Activated T-cell treated with anti-CD3 and anti-CD28 coated beads, Interleukin-2, amount 50 U/mL, for 72 hours (primary cell): ENCODE results near the gene ERCC2. TPM values are rescaled to one million over a fixed set of nuclear protein-coding genes. Genes with fewer than 3 reads are reported as not detected.
"Not testable (repeated sequence)": the region's sequence is repeated elsewhere in the genome, so short reads cannot be mapped to it uniquely, and the experiment has no call there.

Experiments
- ATAC-seq, 2 donors: fragments of 150-1000 bp; cut with Tn5 transposase; replicated peaks in 1 of 2; 2 replicates each; pipeline ENCODE4 v1.10.0; 2021; ENCODE audit warnings: moderate library complexity in 2 of 2, mild to moderate bottlenecking in 1 of 2
- DNase-seq, 2 donors: peaks; one replicate each; pipeline ENCODE4 v3.0.0; 2021 to 2022; ENCODE audit warnings: mixed read lengths in 1 of 2
- H3K27ac Mint-ChIP-seq: one replicate; pipeline ENCODE4 v1.8.0; 2022; ENCODE audit warnings: mild to moderate bottlenecking, moderate library complexity, mixed read lengths
- H3K27me3 Mint-ChIP-seq: one replicate; pipeline ENCODE4 v1.8.0; 2022; ENCODE audit warnings: low read depth, mixed read lengths
- H3K36me3 Mint-ChIP-seq, 2 donors: one replicate each; pipeline ENCODE4 v1.8.0; 2022; ENCODE audit warnings: mixed read lengths in 2 of 2, mild to moderate bottlenecking in 1 of 2; ENCODE audit not compliant: insufficient read depth in 2 of 2
- H3K4me1 Mint-ChIP-seq: one replicate; pipeline ENCODE4 v1.8.0; 2022; ENCODE audit warnings: low read depth, mixed read lengths
- H3K4me3 Mint-ChIP-seq, 2 donors: one replicate each; pipeline ENCODE4 v1.8.0; 2022; ENCODE audit warnings: mild to moderate bottlenecking in 2 of 2, mixed read lengths in 2 of 2, moderate library complexity in 2 of 2
- H3K9me3 Mint-ChIP-seq, 2 donors: one replicate each; pipeline ENCODE4 v1.8.0; 2022; ENCODE audit warnings: mixed read lengths in 2 of 2
- total RNA-seq, 2 donors: library from RNA; stranded (reverse); gene quantifications; one replicate each; pipeline ENCODE4 v1.2.3, GENCODE V29; 2022

ERCC2 gene
- total RNA-seq = 10 to 100 TPM; 20.4 to 23.2 TPM

DNA sequence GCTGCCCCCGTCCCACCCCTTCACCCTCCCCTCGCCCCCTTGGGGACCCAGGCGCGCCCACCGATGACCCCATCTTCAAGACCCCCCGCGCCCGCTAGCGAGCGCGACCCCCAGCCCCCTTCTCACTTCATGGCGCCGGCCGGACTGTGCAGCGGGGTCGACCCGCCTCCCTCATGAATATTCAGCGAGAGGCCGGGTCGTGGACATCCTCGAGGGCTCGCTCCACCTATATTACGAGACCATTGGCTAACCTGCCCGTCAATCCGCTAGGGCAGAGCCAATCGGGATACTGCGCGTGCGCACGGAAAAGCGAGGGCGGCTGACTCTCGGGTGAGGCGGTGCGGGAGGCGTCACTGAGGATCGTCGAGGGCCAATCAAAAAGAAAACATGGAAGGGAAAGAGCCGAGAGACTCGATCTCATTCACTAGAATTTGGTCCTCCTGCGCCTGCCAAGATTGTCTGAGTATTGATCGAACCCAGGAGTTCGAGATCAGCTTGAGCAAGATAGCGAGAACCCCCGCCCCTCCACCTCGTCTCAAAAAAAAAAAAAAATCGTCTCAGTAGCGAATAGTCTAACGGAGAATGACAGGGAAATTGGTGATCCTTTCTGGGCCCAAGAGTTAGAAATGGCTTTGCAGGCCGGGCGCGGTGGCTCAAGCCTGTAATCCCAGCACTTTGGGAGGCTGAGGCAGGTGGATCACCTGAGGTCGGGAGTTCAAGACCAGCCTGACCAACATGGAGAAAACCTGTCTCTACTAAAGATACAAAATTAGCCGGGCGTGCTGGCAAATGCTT is at the start of gene ERCC2:
TSS of gene ERCC2 (minus strand) at position 164 of the 795 bp plus-strand sequence. CDS start at position 131, 33 bp downstream.
- Mint-ChIP-seq H3K9me3 (no peaks in the 10 kb centered on the region), H3K36me3 (no peaks in the 10 kb centered on the region), H3K27ac (peak within 1 kb of the TSS; percentile 96), H3K27me3 (no peaks in the 10 kb centered on the region), H3K4me1 (peaks cover 26% of the 10 kb centered on the region), H3K4me3 (peak within 1 kb of the TSS; percentile 91 to 96)
- ATAC-seq (peak; percentile 99), DNase-seq (peak; percentile 100)

- Mint-ChIP-seq H3K4me1 (peaks cover 53% of the 10 kb centered on the region), H3K9me3 (no peaks in the 10 kb centered on the region), H3K36me3 (peaks cover 0 to 16% of the 10 kb centered on the region in 2 donors), H3K27me3 (no peaks in the 10 kb centered on the region), H3K27ac (peak overlapping the region; percentile 42), H3K4me3 (no peak overlapping the region)
- DNase-seq (no peak), ATAC-seq (no peak)
Measured at GRCh38 chr19:45419895-45420294, 49.5 kb upstream of the ERCC2 start.

DNA sequence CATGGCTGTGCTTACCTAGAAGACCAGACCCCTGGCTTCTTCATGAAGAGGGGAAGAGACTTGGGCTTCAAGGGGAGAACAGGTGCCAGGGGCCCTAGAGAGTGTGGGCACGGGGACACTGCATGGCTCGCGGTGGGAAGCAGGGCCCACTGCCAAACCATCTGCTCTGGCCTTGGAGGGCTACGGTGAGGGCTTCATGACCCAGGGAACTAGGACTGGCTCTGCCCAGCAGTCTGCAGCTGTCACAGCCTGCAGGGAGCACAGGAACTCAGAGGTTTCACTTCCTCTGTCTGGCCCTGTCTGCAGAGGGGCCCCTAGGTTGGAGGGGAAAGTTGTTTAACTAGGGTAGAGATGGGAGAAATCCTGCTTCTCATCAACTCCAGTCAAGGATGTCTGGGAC is 49.0 kb upstream of the ERCC2 start:
- ATAC-seq = no peak
- Mint-ChIP-seq H3K4me1 (peaks cover 48% of the 10 kb centered on the region), H3K27me3 (no peaks in the 10 kb centered on the region), H3K9me3 (no peaks in the 10 kb centered on the region), H3K36me3 (peaks cover 0 to 16% of the 10 kb centered on the region in 2 donors), H3K4me3 (no peak overlapping the region), H3K27ac (peak overlapping the region; percentile 42)
- no peak for DNase-seq

DNA sequence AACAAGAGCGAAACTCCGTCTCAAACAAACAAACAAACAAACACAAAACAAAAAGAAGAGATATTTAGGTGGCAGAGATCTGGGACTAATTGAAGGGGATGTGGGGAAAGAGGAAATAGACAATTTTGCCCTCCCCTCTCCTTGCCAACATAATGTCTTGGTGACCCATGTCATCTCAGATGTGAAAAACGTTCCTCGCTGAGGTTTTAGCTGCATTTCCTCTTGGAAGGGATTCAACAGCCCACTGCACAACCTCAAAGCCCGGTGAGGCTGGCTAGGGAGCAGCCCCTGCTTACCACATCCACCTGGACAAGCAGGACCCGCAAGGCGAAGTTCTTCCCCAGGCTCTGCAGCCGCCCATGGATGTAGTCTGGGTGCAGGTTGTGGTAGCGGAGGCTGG is 48.4 kb upstream of the ERCC2 start:
- peaks cover 0 to 19% of the 10 kb centered on the region in 2 donors for H3K36me3 Mint-ChIP-seq
- H3K27me3 Mint-ChIP-seq = no peaks in the 10 kb centered on the region
- no peaks in the 10 kb centered on the region for H3K9me3 Mint-ChIP-seq
- H3K27ac Mint-ChIP-seq = no peak overlapping the region
- H3K4me3 Mint-ChIP-seq = no peak overlapping the region
- ATAC-seq (no peak), DNase-seq (no peak)
- peaks cover 42% of the 10 kb centered on the region for H3K4me1 Mint-ChIP-seq

DNA sequence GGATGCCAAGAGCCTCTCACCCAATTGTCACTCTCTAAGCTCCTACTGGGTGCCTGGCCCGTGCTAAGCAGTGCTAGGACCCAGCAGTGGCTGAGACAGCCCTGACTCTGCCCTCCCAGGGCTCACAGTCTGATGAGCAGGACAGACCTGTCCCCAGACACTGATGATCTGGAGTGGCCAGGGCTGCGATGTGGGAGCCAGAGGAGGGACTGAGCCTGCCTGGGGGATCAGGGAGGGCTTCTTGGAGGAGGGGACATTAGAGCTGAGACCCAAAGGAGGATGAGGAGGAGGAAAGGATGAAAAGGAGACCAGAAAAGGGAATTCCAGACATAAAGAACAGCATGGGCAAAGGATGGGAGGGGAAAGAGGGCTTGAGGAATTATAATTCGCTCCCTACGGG is 46.8 kb upstream of the ERCC2 start:
- Mint-ChIP-seq H3K27ac (no peak overlapping the region), H3K27me3 (no peaks in the 10 kb centered on the region), H3K36me3 (peaks cover 0 to 19% of the 10 kb centered on the region in 2 donors), H3K9me3 (no peaks in the 10 kb centered on the region), H3K4me3 (no peak overlapping the region), H3K4me1 (peaks cover 25% of the 10 kb centered on the region)
- ATAC-seq (no peak), DNase-seq (no peak)

DNA sequence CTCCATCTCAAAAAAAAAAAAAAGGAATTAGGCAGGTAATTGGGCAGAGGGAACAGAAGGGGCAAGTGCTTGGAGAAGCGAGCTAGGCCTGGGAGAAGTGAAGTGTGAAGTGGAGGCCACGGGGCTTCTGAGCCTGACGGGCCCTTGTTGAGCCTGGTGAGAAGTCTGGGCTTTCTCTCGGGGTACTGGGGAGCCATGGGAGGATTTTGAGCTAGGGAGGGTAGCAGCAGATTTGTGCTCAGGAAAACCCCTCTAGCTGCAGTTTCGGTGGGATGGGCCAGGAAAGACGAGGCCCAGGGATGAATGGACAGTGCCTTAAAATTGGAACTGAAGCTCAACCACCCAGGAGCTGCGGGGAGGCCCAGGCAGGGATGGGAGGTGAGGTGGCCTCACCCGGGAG is 44.1 kb upstream of the ERCC2 start:
- DNase-seq (no peak), ATAC-seq (no peak)
- Mint-ChIP-seq H3K27ac (peak overlapping the region; percentile 87), H3K27me3 (no peaks in the 10 kb centered on the region), H3K4me3 (no peak overlapping the region), H3K36me3 (peaks cover 0 to 25% of the 10 kb centered on the region in 2 donors), H3K4me1 (peaks cover 4% of the 10 kb centered on the region), H3K9me3 (no peaks in the 10 kb centered on the region)

- ATAC-seq = no peak
- H3K4me3 Mint-ChIP-seq = no peak overlapping the region
- H3K27me3 Mint-ChIP-seq = no peaks in the 10 kb centered on the region
- no peak for DNase-seq
- no peaks in the 10 kb centered on the region for H3K9me3 Mint-ChIP-seq
- H3K4me1 Mint-ChIP-seq = peaks cover 5% of the 10 kb centered on the region
- no peak overlapping the region for H3K27ac Mint-ChIP-seq
- H3K36me3 Mint-ChIP-seq = peaks cover 0 to 29% of the 10 kb centered on the region in 2 donors
Measured at GRCh38 chr19:45413497-45413896, 43.1 kb upstream of the ERCC2 start.

DNA sequence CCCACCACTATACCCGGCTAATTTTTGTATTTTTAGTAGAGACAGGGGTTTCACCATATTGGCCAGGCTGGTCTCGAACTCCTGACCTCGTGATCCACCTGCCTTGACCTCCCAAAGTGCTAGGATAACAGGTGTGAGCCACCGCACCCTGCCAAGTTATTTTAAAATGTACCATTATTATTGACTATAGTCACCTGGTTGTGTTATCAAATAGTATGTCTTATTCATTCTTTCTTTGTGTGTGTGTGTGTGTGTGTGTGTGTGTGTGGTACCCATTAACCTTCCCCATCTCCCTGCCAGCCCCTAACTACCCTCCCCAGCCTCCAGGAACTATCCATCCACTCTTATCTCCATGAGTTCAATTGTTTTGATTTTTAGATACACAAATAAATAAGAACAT is 40.0 kb upstream of the ERCC2 start:
- H3K36me3 Mint-ChIP-seq = peaks cover 1 to 17% of the 10 kb centered on the region in 2 donors
- DNase-seq, H3K27me3 Mint-ChIP-seq, H3K4me3 Mint-ChIP-seq, ATAC-seq, H3K27ac Mint-ChIP-seq, H3K9me3 Mint-ChIP-seq: not testable (repeated sequence)
- peaks cover 33% of the 10 kb centered on the region for H3K4me1 Mint-ChIP-seq

DNA sequence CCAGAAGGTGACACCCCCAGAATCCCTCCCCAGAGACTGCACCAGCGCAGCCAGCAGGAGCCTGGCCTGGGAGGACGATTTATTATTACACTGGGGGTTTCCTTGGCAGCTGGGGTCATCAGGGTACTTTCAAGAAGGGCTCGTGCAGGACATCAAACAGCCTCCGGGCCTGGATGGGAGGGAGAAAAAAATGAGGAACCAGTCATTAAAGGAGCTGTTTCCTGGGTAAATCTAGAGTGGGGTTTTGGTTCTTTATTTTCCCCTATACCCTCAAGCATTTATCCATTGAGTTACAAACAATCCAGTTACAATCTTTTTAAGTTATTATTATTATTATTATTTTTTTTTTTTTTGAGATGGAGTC is 39.2 kb upstream of the ERCC2 start:
- ATAC-seq (no peak), DNase-seq (no peak)
- Mint-ChIP-seq H3K4me3 (no peak overlapping the region), H3K27me3 (peaks cover 2% of the 10 kb centered on the region), H3K4me1 (peaks cover 41% of the 10 kb centered on the region), H3K36me3 (peaks cover 1 to 17% of the 10 kb centered on the region in 2 donors), H3K27ac (no peak overlapping the region), H3K9me3 (no peaks in the 10 kb centered on the region)

- no peak overlapping the region for H3K27ac Mint-ChIP-seq
Measured at GRCh38 chr19:45408830-45409556, 38.6 kb upstream of the ERCC2 start.

DNA sequence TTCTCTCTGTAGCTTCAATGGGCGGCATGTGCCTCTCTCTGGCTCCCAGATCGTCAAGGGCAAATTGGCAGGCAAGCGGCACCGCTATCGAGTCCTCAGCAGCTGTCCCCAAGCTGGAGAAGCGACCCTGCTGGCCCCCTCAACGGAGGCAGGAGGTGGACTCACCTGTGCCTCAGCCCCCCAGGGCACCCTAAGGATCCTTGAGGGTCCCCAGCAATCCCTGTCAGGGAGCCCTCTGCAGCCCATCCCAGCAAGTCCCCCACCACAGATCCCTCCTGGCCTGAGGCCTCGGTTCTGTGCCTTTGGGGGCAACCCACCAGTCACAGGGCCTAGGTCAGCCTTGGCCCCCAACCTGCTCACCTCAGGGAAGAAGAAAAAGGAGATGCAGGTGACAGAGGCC is 37.7 kb upstream of the ERCC2 start:
- Mint-ChIP-seq H3K4me3 (peak overlapping the region; percentile 29 to 99), H3K9me3 (no peaks in the 10 kb centered on the region), H3K36me3 (peaks cover 1 to 14% of the 10 kb centered on the region in 2 donors), H3K27me3 (peaks cover 16% of the 10 kb centered on the region), H3K4me1 (peaks cover 54% of the 10 kb centered on the region), H3K27ac (no peak overlapping the region)
- ATAC-seq (no peak), DNase-seq (no peak)

More at GRCh38 chr19:45408830-45409556, 38.6 kb upstream of the ERCC2 start:
- peaks cover 8% of the 10 kb centered on the region for H3K27me3 Mint-ChIP-seq
- peaks cover 1 to 14% of the 10 kb centered on the region in 2 donors for H3K36me3 Mint-ChIP-seq
- no peaks in the 10 kb centered on the region for H3K9me3 Mint-ChIP-seq
- DNase-seq (no peak), ATAC-seq (no peak)
- H3K4me3 Mint-ChIP-seq = no peak overlapping the region
- H3K4me1 Mint-ChIP-seq = peaks cover 46% of the 10 kb centered on the region

GRCh38 chr19:45407585-45407984 is 37.2 kb upstream of the ERCC2 start:
- DNase-seq, H3K9me3 Mint-ChIP-seq, H3K27ac Mint-ChIP-seq, ATAC-seq: not testable (repeated sequence)
- H3K36me3 Mint-ChIP-seq = peaks cover 1 to 14% of the 10 kb centered on the region in 2 donors
- H3K4me3 Mint-ChIP-seq = peak overlapping the region; percentile 93 to 99
- H3K27me3 Mint-ChIP-seq = peaks cover 22% of the 10 kb centered on the region
- peaks cover 54% of the 10 kb centered on the region for H3K4me1 Mint-ChIP-seq

DNA sequence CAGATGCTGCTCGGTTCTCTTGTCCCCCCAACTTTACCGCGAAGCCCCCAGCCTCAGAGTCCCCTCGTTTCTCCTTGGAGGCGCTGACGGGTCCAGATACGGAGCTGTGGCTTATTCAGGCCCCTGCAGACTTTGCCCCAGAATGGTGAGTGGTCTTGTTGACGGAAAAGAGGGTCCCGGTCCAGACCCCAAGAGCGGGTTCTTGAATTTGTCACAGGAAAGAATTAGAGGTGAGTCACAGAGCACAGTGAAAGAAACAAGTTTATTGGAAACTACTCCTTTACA is 36.7 kb upstream of the ERCC2 start:
- DNase-seq (no peak), ATAC-seq (no peak)
- H3K36me3 Mint-ChIP-seq = peaks cover 1 to 11% of the 10 kb centered on the region in 2 donors
- peak overlapping the region; percentile 93 to 99 for H3K4me3 Mint-ChIP-seq
- peaks cover 54% of the 10 kb centered on the region for H3K4me1 Mint-ChIP-seq
- peak overlapping the region; percentile 11 for H3K27ac Mint-ChIP-seq
- H3K9me3 Mint-ChIP-seq = no peaks in the 10 kb centered on the region
- peaks cover 22% of the 10 kb centered on the region for H3K27me3 Mint-ChIP-seq
